NCI-H1436 treated with DMSO at 0.1 percent for 48 hours (cell line): Measurements from ENCODE around the gene SUPT5H.

Source experiments
- DNase-seq: peaks from one replicate; lab custom pipeline; 2025; lab: John Stamatoyannopoulos, UW

The SUPT5H gene

DNA sequence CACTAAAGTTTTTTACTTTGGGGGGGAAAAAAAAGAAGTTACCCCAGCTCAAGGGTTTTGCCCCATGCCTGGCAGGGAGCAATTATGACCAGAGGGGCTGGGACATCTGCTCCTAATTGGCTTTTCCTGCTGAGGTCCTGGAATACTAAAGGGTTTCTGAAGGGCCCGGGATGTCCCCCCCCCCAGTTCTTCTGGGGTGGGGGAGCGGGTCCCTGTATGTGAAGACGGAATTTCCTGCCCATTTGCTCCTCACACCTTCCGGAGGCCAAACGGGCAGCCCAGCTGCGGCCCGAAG is 52.3 kb downstream of the SUPT5H start:
- no peak for DNase-seq

DNA sequence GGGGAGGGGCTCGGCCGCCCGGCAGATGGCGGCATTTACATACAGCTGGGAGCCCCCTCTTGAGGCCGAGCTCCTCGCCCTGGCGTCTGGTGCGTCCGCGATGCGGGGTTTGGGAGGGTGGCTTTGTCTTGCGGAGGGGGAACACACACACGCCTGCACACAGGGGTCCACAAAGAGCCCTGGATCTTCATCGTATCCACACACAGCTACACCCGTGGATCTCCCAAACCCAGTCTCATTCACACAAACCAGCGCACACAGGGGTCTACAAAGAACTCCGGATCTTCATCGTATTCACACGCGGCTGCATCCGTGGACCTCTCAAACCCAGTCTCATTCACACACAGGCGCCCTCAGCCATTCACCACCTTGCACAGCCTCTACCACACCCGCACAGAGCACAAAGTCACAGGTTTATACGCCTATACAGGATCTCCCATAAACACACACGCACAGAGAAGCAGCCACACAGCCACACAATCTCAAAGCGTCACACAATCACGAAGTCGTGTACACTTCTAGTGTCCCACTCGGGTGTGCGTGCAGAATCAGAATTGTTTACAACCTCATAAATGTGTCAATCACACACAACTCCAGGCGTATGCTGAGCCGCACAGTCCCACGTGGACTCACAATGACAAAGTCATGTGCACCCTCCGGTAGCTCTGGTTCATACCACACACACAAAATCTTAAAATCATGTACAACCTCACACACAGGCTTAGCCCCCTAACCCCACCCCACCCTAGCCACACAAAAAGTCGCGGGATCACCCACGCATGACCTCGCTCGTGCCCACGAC is 52.8 kb downstream of the SUPT5H start:
- peak; percentile 68 for DNase-seq

DNA sequence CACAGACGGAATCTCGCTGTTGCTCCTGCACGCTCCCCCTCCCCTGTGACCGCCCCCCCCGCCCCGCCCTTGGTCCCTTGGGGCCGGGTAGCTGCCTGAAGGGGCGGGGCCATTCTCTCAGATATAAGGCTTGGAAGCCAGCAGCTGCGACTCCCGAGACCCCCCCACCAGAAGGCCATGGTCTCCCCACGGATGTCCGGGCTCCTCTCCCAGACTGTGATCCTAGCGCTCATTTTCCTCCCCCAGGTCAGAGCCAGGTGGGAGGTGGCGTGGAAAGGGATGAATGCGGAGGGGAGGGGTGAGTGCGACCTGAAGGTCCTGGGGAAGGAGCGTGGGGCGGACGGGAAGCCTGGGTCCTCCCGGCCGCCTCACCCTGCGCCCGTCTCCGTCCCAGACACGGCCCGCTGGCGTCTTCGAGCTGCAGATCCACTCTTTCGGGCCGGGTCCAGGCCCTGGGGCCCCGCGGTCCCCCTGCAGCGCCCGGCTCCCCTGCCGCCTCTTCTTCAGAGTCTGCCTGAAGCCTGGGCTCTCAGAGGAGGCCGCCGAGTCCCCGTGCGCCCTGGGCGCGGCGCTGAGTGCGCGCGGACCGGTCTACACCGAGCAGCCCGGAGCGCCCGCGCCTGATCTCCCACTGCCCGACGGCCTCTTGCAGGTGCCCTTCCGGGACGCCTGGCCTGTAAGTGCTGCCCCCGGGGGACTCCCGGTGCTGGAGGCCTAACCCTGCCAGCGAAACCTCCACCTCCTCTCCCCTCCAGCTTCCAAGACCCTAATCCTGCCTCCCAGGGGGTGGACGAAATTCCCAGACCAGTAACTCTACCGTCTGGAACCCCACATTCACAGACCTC is 53.6 kb downstream of the SUPT5H start, which contains the start of gene DLL3:
Gene DLL3, plus strand, starts transcription at position 150 of the 845 bp plus-strand sequence. Its CDS starts 28 bp downstream, at position 178.
- DNase-seq, result no peak

DNA sequence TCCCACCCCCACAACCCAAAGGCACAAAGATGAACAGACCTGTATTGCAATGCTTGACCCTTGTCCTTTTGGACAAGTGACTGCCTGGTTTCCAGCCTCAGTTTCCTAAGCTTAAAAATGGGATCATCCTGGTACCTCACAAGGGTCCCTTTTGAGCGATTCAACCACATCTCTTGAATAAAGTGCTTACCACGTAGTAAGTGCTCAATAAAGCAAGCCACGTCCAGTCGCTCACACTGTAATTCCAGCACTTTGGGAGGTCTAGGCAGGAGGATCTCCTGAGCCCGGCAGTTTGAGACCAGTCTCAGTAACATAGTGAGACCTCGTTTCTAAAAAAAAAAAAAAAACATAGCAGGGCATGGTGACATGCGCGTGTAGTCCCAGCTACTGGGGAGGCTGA is 54.5 kb downstream of the SUPT5H start:
- no peak for DNase-seq

DNA sequence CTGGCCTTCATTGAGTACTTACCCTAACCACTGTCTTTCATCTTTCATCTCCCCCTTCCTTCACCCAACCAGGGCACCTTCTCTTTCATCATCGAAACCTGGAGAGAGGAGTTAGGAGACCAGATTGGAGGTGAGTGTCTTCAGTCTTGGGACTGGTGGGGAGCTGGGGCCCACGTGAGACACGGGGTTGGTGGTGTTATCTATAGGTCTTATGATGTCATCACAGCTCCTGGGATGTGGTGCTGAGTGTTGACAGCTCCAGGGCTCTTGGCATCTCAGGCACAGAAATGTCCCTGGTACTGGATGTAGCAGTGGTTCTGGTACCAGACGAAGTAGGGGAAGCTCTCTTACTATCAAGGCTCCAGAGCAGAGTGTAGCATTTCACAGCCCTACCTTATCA is 55.2 kb downstream of the SUPT5H start:
- DNase-seq, result no peak

DNA sequence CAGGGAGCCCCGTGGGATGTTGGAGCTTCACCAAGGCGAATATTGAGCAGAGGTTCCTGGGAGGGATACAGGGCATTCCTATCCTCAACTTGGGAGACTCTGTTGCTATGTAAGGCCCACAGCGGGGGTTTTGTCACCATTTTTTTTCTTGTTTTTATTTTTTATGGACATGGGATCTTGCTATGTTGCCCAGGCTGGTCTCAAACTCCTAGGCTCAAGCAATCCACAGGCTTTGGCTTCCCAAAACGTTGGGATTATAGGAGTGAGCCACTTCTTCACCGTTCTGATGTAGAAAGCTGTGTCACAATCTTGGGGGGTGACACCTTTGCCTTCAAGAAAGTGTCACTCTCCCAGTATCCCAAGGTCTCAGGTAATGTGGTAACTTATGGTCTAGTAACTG is 56.0 kb downstream of the SUPT5H start:
- DNase-seq, result no peak

DNA sequence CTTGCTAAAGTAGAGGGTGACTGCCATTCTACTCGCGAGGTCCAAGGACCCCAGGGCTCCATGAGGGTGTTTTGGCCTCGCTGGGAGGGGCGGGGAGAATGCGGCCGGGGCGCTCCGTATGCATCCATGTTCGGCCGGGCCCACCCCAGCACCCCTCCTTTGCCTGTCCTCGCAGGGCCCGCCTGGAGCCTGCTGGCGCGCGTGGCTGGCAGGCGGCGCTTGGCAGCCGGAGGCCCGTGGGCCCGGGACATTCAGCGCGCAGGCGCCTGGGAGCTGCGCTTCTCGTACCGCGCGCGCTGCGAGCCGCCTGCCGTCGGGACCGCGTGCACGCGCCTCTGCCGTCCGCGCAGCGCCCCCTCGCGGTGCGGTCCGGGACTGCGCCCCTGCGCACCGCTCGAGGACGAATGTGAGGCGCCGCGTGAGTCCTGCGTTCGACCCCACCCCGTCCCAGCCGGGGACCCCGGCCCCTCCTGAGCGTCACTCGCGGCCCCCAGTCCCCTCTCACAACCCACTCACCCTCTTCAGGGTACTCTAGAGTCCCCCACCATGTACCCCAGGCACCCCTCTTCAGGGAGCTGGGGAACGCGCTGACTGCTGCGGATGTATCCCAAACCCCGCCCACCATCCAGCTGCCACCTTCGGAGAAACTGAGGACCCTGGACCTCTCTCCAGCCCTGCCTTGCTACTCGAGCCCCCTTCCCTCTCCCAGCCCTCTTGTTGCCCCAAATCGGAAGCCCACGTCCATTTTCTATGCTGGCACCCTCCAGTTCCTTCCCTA is 57.4 kb downstream of the SUPT5H start:
- no peak for DNase-seq

DNA sequence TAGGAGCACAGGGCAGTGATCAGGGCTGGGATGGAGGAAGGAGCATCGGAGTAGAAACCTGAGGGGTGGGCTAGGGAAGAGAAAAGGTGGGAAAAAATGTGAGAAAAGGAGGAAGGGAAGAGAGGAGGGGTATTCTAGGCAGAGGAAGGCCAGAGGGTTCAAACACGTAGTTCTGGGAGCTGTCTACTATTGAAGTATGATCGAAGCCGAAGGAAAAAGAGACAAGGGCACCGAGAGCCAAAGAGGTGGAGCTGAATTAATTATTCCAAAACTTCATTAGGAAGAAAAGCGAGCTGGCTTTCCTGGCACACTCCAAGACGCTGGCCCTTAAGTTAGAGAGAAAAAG is 61.2 kb downstream of the SUPT5H start:
- DNase-seq, result no peak

DNA sequence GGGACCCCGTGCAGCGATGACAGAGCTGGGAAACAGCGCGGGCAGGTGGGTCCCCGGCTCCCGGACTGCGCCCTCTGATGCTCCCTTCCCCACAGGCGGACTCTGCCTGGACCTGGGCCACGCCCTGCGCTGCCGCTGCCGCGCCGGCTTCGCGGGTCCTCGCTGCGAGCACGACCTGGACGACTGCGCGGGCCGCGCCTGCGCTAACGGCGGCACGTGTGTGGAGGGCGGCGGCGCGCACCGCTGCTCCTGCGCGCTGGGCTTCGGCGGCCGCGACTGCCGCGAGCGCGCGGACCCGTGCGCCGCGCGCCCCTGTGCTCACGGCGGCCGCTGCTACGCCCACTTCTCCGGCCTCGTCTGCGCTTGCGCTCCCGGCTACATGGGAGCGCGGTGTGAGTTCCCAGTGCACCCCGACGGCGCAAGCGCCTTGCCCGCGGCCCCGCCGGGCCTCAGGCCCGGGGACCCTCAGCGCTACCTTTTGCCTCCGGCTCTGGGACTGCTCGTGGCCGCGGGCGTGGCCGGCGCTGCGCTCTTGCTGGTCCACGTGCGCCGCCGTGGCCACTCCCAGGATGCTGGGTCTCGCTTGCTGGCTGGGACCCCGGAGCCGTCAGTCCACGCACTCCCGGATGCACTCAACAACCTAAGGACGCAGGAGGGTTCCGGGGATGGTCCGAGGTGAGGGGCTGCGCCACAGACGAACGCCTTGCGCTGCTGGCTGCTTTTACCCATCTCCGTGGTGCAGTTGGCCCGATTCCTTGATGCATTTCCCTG is 61.7 kb downstream of the SUPT5H start:
- no peak for DNase-seq

DNA sequence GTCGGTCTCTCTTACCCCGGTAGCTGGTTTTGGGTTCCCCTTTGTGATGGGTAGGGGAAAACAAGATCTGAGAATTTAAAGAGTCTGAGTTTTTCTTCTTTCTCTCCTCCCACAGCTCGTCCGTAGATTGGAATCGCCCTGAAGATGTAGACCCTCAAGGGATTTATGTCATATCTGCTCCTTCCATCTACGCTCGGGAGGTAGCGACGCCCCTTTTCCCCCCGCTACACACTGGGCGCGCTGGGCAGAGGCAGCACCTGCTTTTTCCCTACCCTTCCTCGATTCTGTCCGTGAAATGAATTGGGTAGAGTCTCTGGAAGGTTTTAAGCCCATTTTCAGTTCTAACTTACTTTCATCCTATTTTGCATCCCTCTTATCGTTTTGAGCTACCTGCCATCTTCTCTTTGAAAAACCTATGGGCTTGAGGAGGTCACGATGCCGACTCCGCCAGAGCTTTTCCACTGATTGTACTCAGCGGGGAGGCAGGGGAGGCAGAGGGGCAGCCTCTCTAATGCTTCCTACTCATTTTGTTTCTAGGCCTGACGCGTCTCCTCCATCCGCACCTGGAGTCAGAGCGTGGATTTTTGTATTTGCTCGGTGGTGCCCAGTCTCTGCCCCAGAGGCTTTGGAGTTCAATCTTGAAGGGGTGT is 62.5 kb downstream of the SUPT5H start:
- DNase-seq, result no peak

DNA sequence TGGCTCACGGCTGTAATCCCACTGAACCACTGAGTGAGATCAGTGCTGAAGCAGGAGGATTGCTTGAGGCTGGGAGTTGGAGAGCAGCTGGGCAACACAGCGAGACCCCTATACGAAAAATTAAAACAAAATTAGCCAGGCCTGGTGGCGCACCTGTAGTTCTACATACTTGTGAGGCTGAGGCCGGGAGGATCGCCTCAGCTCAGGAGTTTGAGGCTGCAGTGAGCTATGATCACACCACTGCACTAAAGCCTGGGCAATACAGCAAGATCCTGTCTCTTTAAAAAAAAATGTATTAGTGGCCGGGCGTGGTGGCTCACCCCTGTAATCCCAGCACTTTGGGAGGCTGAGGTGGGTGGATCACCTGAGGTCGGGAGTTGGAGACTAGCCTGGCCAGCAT is 63.2 kb downstream of the SUPT5H start:
- DNase-seq, result no peak

DNA sequence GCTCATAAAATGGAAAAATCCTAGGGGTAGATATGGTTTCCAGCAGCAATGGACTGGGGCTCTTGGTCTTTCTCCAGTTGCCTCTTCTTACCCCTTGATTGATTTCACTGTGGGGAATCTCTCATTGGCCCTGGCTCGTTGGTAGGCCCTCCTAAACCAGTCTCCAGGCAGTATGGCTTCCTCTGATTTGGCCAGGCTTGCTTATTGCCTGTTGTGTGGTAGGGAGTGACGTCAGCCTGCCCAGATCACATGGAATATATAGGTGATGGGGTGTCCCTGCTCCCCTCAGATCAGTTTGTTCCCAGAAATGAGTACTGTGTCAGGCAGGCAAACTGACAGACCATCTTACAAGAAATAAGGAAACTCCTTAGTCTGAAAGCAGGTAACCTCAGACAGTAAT is 63.9 kb downstream of the SUPT5H start:
- DNase-seq, result no peak

DNA sequence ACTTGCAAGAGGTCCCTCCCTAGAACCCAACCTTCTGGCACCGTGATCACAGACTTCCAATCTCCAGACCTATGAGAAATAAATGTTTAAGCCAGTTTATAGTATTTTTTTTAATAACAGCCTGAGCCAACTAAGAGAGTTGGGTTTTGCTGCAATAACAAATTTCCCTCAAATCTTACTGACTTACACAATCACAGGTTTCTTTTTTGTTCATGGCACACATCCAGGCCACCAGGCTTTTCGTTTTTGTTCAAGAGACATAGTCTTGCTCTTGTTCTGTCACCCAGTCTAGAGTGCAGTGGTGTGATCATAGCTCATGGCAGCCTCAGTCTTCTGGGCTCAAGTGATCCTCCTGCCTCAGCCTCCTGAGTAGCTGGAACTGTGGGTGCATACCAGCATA is 67.6 kb downstream of the SUPT5H start:
- no peak for DNase-seq

DNA sequence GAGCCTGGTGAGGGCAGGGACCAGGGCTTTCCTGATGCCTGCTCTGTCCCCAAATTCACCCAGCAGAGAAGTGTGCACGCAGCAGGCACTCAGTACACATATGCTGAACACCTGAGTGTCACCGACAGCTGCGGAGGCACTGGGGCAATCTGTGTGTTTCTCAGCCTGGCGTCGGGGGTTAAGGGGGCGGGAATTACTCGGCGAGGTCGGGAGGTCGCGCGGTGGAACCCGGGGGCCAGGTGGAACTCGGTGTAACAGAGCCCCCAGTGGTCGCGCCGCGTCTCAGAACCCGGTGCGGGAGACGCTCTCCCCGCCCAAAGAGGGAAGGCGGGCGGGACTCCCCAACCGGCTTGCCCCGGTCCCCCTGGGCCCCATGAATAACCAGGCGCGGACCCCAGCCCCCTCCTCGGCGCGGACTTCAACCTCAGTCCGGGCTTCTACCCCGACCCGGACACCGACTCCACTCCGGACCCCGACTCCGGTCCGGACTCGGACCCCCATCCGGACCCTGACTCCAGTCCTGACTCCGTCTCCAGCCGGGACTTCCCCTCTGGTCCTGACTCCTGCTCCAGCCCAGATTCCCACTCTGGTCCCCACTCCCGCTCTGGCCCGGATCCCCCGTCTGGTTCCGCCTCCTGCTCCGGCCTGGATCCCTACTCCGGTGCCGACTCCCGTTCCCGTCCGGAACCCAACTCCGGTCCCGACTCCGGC is 69.6 kb downstream of the SUPT5H start, which contains the start of gene SELENOV:
Gene SELENOV, plus strand, starts transcription at position 300 of the 711 bp plus-strand sequence. Its CDS starts 74 bp downstream, at position 374.
- no peak for DNase-seq

DNA sequence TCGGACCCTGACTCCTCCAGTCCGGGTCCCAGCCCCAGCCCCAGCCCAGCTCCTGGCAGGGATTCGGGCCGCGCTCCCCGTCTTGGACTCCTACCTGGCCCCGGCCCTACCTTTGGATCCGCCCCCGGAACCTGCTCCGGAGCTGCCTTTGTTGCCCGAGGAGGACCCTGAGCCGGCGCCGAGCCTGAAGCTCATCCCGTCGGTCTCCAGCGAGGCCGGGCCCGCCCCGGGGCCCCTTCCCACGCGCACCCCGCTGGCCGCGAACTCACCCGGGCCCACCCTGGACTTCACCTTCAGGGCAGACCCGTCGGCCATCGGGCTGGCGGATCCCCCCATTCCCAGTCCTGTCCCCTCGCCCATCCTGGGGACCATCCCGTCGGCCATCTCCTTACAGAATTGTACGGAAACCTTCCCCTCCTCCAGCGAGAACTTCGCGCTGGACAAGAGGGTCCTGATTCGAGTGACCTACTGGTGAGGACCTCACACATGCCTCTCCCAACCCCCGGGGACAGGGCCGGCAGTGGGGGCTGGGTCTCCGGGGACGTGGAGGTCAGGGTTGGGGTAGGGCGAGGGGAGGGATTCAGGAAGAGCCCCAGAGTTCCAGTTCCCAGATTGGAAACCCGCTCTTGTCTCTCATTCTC is 70.3 kb downstream of the SUPT5H start:
- DNase-seq, result no peak

DNA sequence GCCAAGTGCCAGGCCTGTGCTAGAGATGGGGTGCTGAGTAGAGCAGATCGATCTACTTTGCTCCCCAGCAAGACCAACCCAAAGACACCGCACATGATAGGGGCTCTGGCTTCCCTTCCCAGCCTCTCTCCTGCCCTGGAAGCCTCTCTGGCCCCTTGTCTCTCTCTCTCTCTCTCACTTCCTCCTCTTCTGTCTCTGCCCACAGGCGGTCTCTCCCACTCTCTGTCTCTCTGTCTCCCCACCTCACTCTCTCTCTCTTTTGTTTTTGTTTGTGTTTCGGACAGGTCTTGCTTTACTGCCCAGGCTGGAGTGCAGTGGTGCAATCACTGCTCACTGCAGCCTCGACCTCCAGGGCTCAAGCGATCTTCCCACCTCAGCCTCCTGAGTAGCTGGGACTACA is 70.9 kb downstream of the SUPT5H start:
- no peak for DNase-seq

DNA sequence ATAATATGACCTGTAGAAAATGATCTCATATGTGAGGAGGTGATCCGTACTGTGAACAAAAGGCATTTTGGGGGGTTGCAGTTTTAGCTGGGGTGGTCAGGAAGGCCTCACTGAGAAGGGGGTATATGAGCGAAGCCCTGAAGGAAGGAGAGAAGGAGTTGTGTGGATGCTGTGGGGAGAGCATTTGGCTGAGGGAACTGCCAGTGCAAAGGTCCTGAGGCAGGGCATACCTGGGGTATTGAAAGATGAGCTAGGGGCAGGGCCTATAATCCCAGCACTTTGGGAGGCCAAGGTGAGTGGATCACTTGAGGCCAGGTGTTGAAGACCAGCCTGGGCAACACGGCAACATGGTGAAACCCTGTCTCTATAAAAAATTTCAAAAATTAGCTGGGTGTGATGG is 72.0 kb downstream of the SUPT5H start:
- no peak for DNase-seq

DNA sequence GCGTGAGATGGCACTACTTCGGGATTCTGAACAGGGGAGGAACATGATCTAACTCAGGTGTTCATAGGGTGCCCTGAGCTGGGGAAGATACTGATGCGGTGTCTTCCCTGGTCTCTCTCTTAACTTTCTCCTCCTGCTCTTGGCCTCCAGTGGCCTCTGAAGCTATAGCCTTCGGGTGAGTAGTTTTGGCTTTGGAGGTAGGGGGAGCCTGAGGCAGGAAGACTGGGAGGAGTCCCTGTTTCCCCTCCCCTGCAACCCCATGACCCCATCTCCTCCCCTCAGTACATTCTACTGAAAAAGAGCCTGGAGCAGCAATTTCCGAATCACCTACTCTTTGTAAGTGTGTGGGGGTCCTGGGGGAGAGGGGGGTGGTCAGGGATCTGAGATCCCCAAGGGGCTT is 73.1 kb downstream of the SUPT5H start:
- no peak for DNase-seq

DNA sequence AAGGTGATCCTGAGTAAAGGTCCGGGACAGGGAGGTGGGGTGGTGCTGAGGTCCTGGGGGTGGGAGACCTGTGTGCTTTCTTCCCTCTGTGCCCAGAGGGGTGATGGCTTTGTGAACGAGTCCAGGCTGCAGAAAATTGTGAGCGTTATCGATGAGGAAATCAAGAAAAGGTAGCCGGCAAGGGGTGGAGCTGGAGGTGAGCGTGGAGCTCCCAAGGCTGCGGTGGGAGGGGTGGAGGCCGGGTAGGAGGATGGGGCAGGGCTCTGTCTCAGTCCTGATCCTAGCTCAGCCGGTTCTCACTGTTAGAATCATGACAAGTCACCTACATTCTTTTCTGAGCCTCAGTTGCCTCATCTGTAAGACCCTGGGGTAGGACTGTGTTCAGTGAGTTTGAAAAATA is 73.6 kb downstream of the SUPT5H start:
- DNase-seq, result no peak
